Bronchial epithelial cell (primary cell): Measurements from ENCODE around the gene SCT. TPM values are rescaled to one million over a fixed set of nuclear protein-coding genes. Genes with fewer than 3 reads are reported as not detected.

ENCODE experiments used
- DNase-seq: peaks from one replicate; pipeline ENCODE4 v3.0.0-alpha.2; 2010; ENCODE audit warnings: low read depth
- FAIRE-seq: peaks from 2 replicates; lab custom pipeline; 2011; peaks lifted over from hg19 to GRCh38; lab: Jason Lieb, UNC
- H3K27me3 ChIP-seq: 2 replicates; pipeline ENCODE4 v1.5.1; 2011; ENCODE audit warnings: low read length; ENCODE audit not compliant: control insufficient read depth, insufficient read depth
- H3K36me3 ChIP-seq: 2 replicates; pipeline ENCODE4 v1.5.1; 2011; ENCODE audit warnings: low read length; ENCODE audit not compliant: control insufficient read depth, insufficient read depth
- H3K4me3 ChIP-seq: 2 replicates; pipeline ENCODE4 v1.5.1; 2011; ENCODE audit warnings: mild to moderate bottlenecking, low read depth, low read length, control low read depth
- CTCF ChIP-seq: IDR thresholded peaks from 2 replicates; pipeline ENCODE4 v1.5.1; 2011; ENCODE audit warnings: mild to moderate bottlenecking, moderate library complexity, low read length, control low read depth, inconsistent platforms; ENCODE audit not compliant: insufficient read depth, severe bottlenecking
- total RNA-seq: library from RNA; depleted of rRNA; stranded (reverse); fragments of >200 nt; gene quantifications from 2 replicates; pipeline ENCODE4 v1.2.1, GENCODE V29; 2014

The SCT gene
- total RNA-seq, 1 donor from 2014 or later: not detected

DNA sequence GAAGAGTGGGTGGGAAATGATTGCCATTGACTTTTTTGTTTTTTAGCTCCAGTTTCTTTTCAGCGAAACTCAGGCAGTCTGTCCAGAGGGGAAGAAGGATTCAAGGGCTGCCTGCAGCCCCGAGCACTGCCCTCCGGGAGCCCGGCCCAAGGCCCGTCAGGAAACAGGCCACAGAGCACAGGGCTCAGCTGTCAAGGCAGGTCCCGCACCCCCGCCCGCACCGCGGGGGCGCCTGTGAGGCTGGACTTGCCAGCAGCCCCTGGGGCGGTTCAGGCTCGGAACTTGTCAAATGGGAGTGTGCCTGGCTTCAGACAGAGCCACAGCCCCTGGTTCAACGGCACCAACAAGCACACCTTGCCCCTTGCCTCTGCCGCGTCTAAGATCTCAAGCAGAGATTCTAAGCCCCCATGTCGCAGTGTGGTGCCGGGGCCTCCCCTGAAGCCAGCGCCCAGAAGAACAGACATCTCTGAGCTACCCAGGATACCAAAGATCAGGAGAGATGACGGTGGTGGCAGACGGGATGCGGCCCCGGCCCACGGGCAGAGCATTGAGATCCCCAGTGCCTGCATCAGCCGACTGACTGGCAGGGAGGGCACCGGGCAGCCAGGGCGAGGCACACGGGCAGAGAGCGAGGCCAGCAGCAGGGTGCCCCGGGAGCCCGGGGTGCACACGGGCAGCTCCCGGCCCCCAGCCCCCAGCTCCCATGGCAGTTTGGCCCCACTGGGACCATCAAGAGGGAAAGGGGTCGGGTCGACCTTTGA, 19.8 kb downstream of the SCT start:
- Histone ChIP-seq H3K36me3 (peaks cover 59% of the 10 kb centered on the region), H3K27me3 (no peaks in the 10 kb centered on the region), H3K4me3 (no peak overlapping the region)
- DNase-seq (no peak), FAIRE-seq (no peak)
- no peak for TF ChIP-seq CTCF

- Histone ChIP-seq H3K4me3 (no peak overlapping the region), H3K36me3 (peaks cover 64% of the 10 kb centered on the region), H3K27me3 (no peaks in the 10 kb centered on the region)
- no peak for FAIRE-seq
- DNase-seq: peak; percentile 58
- TF ChIP-seq CTCF: no peak
These were observed 20.7 kb downstream of the SCT start for GRCh38 chr11:606245-606644.

DNA sequence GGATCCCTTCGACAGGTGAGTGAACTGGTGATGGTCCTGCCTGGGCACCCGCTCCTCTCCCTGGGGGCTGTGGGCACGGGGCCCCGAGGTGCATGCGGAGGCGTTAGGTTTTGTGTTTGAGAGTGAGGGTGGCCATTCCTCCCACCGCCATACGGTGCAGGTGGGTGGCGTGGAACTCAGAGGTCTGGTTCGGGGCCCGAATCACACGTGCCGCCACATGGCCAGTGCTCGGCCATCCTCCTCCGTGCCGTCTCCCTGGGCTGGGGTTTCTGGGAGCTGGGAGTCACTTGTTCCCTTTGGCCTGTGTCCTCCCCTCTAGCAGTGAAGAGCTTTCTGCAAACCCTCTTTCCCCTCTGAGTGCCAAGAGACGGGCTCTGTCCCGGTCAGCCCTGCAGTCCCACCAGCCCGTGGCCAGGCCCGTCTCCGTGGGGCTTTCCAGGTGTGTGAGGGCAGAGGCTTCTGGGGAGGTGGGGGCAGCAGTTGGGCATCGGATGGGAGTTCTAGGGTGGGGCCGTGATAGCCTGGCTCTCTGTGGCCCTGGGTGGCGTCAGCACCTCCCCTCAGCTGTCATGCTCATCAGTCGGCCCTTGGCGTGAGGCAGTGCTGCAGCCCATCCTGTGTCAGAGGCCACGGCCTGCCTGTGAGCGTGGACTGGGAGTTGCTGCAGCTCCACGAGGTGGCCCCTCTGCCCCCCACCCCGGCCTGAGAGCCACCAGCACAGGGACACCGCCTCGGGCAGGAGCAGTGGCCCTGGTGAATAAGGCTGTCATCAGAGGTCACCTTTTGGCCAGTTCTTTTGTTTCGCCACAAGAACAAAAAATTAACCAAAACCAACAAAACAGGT, 21.5 kb downstream of the SCT start:
- TF ChIP-seq CTCF: no peak
- DNase-seq (no peak), FAIRE-seq (no peak)
- peaks cover 57% of the 10 kb centered on the region for H3K36me3 ChIP-seq
- H3K27me3 ChIP-seq: no peaks in the 10 kb centered on the region
- H3K4me3 ChIP-seq: no peak overlapping the region

GRCh38 chr11:603154-603553, 23.8 kb downstream of the SCT start:
- FAIRE-seq: no peak
- DNase-seq: no peak
- Histone ChIP-seq H3K36me3 (peaks cover 46% of the 10 kb centered on the region), H3K4me3 (no peak overlapping the region), H3K27me3 (no peaks in the 10 kb centered on the region)
- no peak for TF ChIP-seq CTCF

- FAIRE-seq (peak; percentile 58), DNase-seq (no peak)
- H3K27me3 ChIP-seq: no peaks in the 10 kb centered on the region
- H3K36me3 ChIP-seq: peaks cover 48% of the 10 kb centered on the region
- TF ChIP-seq CTCF: no peak
- no peak overlapping the region for H3K4me3 ChIP-seq
These were observed 25.3 kb downstream of the SCT start for GRCh38 chr11:601573-602245.
